ENCODE measurements around the gene KIF26A. TPM values are rescaled to one million over a fixed set of nuclear protein-coding genes. Genes with fewer than 3 reads are reported as not detected.
A peak's percentile ranks its signal among the peaks of the same experiment; 100 is the strongest.

Gene KIF26A
- total RNA-seq, 1 donor from 2014 or later = 7.0 TPM

DNA sequence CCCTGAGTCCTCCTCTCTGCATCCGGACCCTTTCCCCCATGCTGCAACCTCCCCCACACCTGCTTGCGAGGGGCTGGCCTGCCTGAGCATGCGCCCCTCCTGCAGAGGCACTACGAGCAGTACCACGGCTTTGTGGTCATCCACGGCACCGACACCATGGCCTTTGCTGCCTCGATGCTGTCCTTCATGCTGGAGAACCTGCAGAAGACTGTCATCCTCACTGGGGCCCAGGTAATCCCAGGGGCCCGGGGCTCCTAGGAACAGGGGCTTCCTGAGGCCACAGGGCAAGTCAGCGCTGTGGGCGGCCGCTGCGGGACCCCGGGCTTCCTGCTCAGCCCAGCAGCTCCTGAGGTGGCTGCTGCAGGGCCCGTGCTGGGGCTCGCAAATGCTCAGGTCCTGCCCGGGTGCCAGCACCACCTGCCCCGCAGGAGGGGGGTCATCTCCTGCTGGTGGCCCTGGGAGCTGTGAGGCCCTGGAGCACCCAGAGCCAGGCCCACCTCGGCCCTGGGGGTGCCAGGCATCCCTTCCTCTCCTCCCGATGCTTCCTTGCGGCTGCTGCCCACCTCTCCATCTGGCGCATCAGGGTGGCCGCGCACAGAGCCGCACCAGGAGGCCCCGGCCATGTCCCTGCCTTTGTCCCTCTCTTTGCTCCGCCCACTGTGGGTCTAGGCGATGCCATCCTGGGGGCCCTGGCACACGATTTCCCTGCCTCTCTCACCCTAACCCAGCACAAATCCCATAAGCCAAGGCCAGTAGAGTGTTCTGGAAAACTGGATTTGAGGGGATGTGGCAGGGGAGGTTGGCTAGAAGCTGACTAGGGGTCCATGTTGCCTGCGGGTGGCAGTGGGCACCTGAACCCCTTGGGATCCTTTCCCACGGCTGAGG lies 42.7 kb upstream of the KIF26A start:
- TF ChIP-seq, protein P1, sequence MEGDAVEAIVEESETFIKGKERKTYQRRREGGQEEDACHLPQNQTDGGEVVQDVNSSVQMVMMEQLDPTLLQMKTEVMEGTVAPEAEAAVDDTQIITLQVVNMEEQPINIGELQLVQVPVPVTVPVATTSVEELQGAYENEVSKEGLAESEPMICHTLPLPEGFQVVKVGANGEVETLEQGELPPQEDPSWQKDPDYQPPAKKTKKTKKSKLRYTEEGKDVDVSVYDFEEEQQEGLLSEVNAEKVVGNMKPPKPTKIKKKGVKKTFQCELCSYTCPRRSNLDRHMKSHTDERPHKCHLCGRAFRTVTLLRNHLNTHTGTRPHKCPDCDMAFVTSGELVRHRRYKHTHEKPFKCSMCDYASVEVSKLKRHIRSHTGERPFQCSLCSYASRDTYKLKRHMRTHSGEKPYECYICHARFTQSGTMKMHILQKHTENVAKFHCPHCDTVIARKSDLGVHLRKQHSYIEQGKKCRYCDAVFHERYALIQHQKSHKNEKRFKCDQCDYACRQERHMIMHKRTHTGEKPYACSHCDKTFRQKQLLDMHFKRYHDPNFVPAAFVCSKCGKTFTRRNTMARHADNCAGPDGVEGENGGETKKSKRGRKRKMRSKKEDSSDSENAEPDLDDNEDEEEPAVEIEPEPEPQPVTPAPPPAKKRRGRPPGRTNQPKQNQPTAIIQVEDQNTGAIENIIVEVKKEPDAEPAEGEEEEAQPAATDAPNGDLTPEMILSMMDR (IDR thresholded peaks at IDR 0.05; ENCODE audit: unreplicated experiment) = no peak
- H3K36me3 Mint-ChIP-seq (ENCODE audit: insufficient read depth) = no peaks in the 10 kb centered on the region
- no peaks in the 10 kb centered on the region for H3K9me3 Mint-ChIP-seq (ENCODE audit: low read depth)
- peaks cover 11% of the 10 kb centered on the region for H3K27me3 Mint-ChIP-seq
- peaks cover 3% of the 10 kb centered on the region for H3K4me1 Mint-ChIP-seq (ENCODE audit: low read depth)
- H3K27ac Mint-ChIP-seq = no peak overlapping the region
- H3K4me3 Mint-ChIP-seq (ENCODE audit: low read depth) = no peak overlapping the region
- DNase-seq (ENCODE audit: low spot score, unreplicated experiment) = no peak

DNA sequence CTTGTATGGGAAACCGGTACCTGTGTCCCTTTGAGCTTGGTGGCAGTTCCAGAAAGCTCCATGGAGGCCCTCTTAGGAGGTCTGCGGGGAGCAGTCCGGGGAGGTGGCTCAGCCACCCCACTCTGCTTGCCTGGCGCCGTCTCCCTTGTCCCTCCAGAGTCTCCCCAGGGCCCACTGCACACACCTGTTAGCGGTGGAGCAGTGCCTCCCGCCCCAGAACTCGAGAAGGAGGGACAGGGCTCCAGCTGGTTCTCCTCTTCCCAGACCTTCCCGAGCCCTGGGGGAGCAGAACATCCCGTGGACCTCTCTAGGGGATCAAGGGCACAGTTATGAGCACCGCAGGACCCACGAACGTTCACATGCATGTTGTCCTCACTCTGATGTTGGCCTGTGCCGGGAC lies 42.1 kb upstream of the KIF26A start:
- TF ChIP-seq, protein P1 (IDR thresholded peaks at IDR 0.05; ENCODE audit: unreplicated experiment) = no peak
- no peak overlapping the region for H3K27ac Mint-ChIP-seq
- H3K4me3 Mint-ChIP-seq (ENCODE audit: low read depth) = no peak overlapping the region
- no peak for DNase-seq (ENCODE audit: low spot score, unreplicated experiment)
- no peaks in the 10 kb centered on the region for H3K36me3 Mint-ChIP-seq (ENCODE audit: insufficient read depth)
- peaks cover 3% of the 10 kb centered on the region for H3K4me1 Mint-ChIP-seq (ENCODE audit: low read depth)
- no peaks in the 10 kb centered on the region for H3K9me3 Mint-ChIP-seq (ENCODE audit: low read depth)
- H3K27me3 Mint-ChIP-seq = peaks cover 11% of the 10 kb centered on the region

DNA sequence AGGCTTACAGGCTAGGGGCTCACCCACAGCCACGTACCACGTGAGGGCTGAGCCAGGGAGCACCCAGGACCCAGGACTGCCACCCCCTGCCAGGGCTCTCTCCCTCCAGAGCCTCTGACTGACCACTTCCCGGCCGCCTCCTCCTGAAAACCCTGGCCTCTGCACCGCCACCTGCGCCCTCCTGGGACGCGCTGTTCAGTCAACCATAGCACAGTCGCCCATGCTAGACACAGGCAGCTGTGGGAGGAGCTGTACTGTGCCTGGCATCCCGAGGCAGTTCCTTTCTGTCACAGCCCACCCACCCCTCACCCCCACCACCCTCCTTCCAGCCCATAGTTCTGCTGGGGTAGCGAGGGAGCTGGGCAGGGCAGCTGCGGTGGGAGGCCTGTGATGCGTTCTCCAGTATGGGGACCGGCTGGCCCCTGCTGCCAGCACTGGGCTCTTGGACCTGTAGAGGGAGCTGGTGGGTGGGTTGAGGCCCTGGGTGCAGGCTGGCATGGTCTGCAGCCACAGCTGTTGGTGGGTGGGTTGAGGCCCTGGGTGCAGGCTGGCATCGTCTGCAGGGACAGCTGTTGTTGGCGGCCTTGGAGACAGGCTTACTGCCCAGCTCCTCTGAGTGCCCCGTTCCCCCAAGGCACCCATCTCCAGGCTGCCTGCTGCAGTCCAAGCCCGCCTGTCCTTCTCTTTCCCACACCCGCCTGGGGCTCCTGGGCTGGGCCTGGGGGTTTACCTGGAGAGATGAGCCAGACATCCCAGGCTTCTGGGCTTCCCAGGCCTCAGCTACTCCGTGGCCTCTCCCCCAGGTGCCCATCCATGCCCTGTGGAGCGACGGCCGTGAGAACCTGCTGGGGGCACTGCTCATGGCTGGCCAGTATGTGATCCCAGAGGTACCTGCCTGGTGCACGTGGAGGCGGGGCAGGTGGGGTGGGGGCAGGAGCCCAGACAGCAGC lies 41.4 kb upstream of the KIF26A start:
- Mint-ChIP-seq H3K4me1 (ENCODE audit: low read depth) (peaks cover 3% of the 10 kb centered on the region), H3K27ac (no peak overlapping the region), H3K27me3 (peaks cover 11% of the 10 kb centered on the region), H3K9me3 (ENCODE audit: low read depth) (no peaks in the 10 kb centered on the region), H3K36me3 (ENCODE audit: insufficient read depth) (no peaks in the 10 kb centered on the region), H3K4me3 (ENCODE audit: low read depth) (no peak overlapping the region)
- no peak for DNase-seq (ENCODE audit: low spot score, unreplicated experiment)
- TF ChIP-seq, protein P1 (IDR thresholded peaks at IDR 0.05; ENCODE audit: unreplicated experiment) = peak; percentile 33

DNA sequence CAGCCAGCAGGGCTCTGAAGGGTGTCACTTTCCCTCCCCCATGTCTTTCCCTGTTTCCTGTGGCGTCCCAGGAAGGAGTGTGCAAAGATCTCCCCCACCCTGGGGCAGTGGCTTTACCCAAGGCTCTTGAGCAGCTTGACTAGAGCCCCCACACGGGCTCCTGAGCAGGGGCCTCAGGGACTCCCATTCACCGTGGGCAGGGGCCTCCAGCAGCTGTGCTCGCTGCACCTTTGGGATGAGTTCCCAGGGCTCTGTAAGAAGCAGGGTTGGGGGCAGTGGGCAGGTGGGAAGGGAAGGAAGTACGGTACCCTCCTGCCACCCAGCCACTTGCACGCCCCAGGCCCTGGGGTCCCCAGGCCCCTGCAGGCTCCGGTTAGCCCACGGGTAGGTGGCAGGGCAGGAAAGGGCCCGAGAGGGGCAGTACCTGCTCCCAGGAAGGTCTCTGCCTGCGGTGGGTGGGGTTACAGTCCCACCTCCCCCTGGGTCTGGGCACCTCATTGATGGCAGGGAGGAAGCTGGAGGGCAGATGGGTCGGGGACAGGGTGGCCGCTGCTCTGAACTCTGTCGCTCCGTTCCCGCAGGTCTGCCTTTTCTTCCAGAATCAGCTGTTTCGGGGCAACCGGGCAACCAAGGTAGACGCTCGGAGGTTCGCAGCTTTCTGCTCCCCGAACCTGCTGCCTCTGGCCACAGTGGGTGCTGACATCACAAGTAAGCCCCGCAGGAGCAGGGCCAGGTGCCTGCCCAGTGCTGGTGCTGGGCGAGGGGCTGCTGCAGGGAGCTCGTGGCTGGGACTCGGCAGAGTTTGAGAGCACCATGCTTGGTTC lies 39.9 kb upstream of the KIF26A start:
- peaks cover 11% of the 10 kb centered on the region for H3K27me3 Mint-ChIP-seq
- DNase-seq (ENCODE audit: low spot score, unreplicated experiment) = no peak
- H3K27ac Mint-ChIP-seq = no peak overlapping the region
- TF ChIP-seq, protein P1 (IDR thresholded peaks at IDR 0.05; ENCODE audit: unreplicated experiment) = no peak
- H3K4me1 Mint-ChIP-seq (ENCODE audit: low read depth) = peaks cover 3% of the 10 kb centered on the region
- H3K9me3 Mint-ChIP-seq (ENCODE audit: low read depth) = no peaks in the 10 kb centered on the region
- no peak overlapping the region for H3K4me3 Mint-ChIP-seq (ENCODE audit: low read depth)
- H3K36me3 Mint-ChIP-seq (ENCODE audit: insufficient read depth) = no peaks in the 10 kb centered on the region

Measured in progenitor cell of endocrine pancreas (in vitro differentiated cells).